HEK293 (cell line): ENCODE results near the gene NUDT3.
A peak's percentile ranks its signal among the peaks of the same experiment; 100 is the strongest.

Source experiments
- CTCF ChIA-PET: fragments of 350-600 bp; formaldehyde crosslinking; extraction: SDS; loops from one replicate; lab custom pipeline; 2021; ENCODE audit warnings: antibody characterized with exemption; lab: Yijun Ruan, JAX
- POLR2A ChIA-PET: fragments of 300-600 bp; formaldehyde crosslinking; extraction: SDS; loops from one replicate; lab custom pipeline; 2020; ENCODE audit warnings: antibody characterized with exemption, inconsistent platforms; lab: Yijun Ruan, JAX
- H3K27ac ChIP-seq: fragments of 200-500 bp; sonication (Bioruptor generic); 2 replicates; pipeline ENCODE4 v1.5.1; 2014; ENCODE audit warnings: low read depth, low read length, control low read depth, inconsistent platforms; ENCODE audit errors: extremely low read depth
- H3K36me3 ChIP-seq, 2 experiments: fragments of 200-500 bp in 1 of 2; sonication (Bioruptor generic) in 1 of 2; 1 replicate in 1 of 2; 2 replicates in 1 of 2; pipeline ENCODE4 v1.5.1; 2014 to 2017; ENCODE audit warnings: inconsistent platforms in 2 of 2, low read length in 2 of 2; ENCODE audit not compliant: control insufficient read depth in 2 of 2, insufficient read depth in 1 of 2
- H3K4me1 ChIP-seq: fragments of 200-500 bp; sonication (Bioruptor generic); 2 replicates; pipeline ENCODE4 v1.5.1; 2014; ENCODE audit warnings: mild to moderate bottlenecking, low read length, inconsistent platforms; ENCODE audit not compliant: control insufficient read depth, insufficient read depth
- H3K4me3 ChIP-seq: 2 replicates; pipeline ENCODE4 v1.5.1; 2011; ENCODE audit warnings: low read depth, mild to moderate bottlenecking, control low read depth, low read length, moderate library complexity
- H3K9me3 ChIP-seq: fragments of 200-500 bp; sonication (Bioruptor generic); 2 replicates; pipeline ENCODE4 v1.5.1; 2014; ENCODE audit warnings: low read depth, low read length, inconsistent platforms; ENCODE audit not compliant: control insufficient read depth, insufficient read depth
- FEZF1 ChIP-seq: fragments of 450-650 bp; formaldehyde crosslinking; IDR thresholded peaks from 2 replicates; pipeline ENCODE4 v1.5.1; 2016; ENCODE audit warnings: missing biosample characterization, missing genetic modification characterization
- GLIS1 ChIP-seq: fragments of 450-650 bp; formaldehyde crosslinking; IDR thresholded peaks from 2 replicates; pipeline ENCODE4 v1.5.1; 2016; ENCODE audit warnings: missing biosample characterization, missing genetic modification characterization
- GLIS2 ChIP-seq: fragments of 450-650 bp; formaldehyde crosslinking; IDR thresholded peaks from 2 replicates; pipeline ENCODE4 v1.5.1; 2016; ENCODE audit warnings: missing biosample characterization, missing genetic modification characterization
- SP2 ChIP-seq: fragments of 450-650 bp; formaldehyde crosslinking; IDR thresholded peaks from 2 replicates; pipeline ENCODE4 v1.5.1; 2016; ENCODE audit warnings: missing biosample characterization, missing genetic modification characterization
- SP7 ChIP-seq: fragments of 450-650 bp; formaldehyde crosslinking; IDR thresholded peaks from 2 replicates; pipeline ENCODE4 v1.5.1; 2016; ENCODE audit warnings: missing biosample characterization, missing genetic modification characterization
- TCF7L2 ChIP-seq: IDR thresholded peaks from 2 replicates; pipeline ENCODE4 v1.6.1; 2011; ENCODE audit warnings: low read depth, mild to moderate bottlenecking, inconsistent platforms, low read length, moderate library complexity, borderline replicate concordance
- YY1 ChIP-seq: fragments of 450-650 bp; formaldehyde crosslinking; IDR thresholded peaks from 2 replicates; pipeline ENCODE4 v1.5.1; 2018; ENCODE audit warnings: missing biosample characterization, missing genetic modification characterization
- ZBTB21 ChIP-seq: fragments of 450-650 bp; formaldehyde crosslinking; IDR thresholded peaks from 2 replicates; pipeline ENCODE4 v1.5.1; 2017; ENCODE audit warnings: missing biosample characterization, missing genetic modification characterization
- ZNF23 ChIP-seq: fragments of 450-650 bp; formaldehyde crosslinking; IDR thresholded peaks from 2 replicates; pipeline ENCODE4 v1.5.1; 2016; ENCODE audit warnings: missing biosample characterization, missing genetic modification characterization, borderline replicate concordance
- ZNF335 ChIP-seq: fragments of 450-650 bp; formaldehyde crosslinking; conservative IDR thresholded peaks from 2 replicates; pipeline ENCODE4 v1.5.1; 2016; ENCODE audit warnings: missing biosample characterization, missing genetic modification characterization
- ZNF391 ChIP-seq: fragments of 450-650 bp; formaldehyde crosslinking; IDR thresholded peaks from 2 replicates; pipeline ENCODE4 v1.5.1; 2016; ENCODE audit warnings: low read depth, missing biosample characterization, missing genetic modification characterization, borderline replicate concordance
- ZNF513 ChIP-seq: fragments of 450-650 bp; IDR thresholded peaks from 2 replicates; pipeline ENCODE4 v1.5.1; 2018; ENCODE audit warnings: missing biosample characterization, missing genetic modification characterization
- ZNF514 ChIP-seq: fragments of 450-650 bp; formaldehyde crosslinking; IDR thresholded peaks from 2 replicates; pipeline ENCODE4 v1.5.1; 2016; ENCODE audit warnings: missing biosample characterization, missing genetic modification characterization
- ZNF544 ChIP-seq: fragments of 450-650 bp; formaldehyde crosslinking; IDR thresholded peaks from 2 replicates; pipeline ENCODE4 v1.5.0; 2017; ENCODE audit warnings: missing biosample characterization, missing genetic modification characterization
- ZNF560 ChIP-seq: fragments of 450-650 bp; formaldehyde crosslinking; IDR thresholded peaks from 2 replicates; pipeline ENCODE4 v1.5.1; 2017; ENCODE audit warnings: missing biosample characterization, missing genetic modification characterization, borderline replicate concordance
- ZNF660 ChIP-seq: fragments of 450-650 bp; IDR thresholded peaks from 2 replicates; pipeline ENCODE4 v1.5.1; 2018; ENCODE audit warnings: missing biosample characterization, mild to moderate bottlenecking, missing genetic modification characterization
- ZNF677 ChIP-seq: fragments of 450-650 bp; IDR thresholded peaks from 2 replicates; pipeline ENCODE4 v1.5.0; 2018; ENCODE audit warnings: missing biosample characterization, mild to moderate bottlenecking, missing genetic modification characterization, moderate library complexity
- ZNF76 ChIP-seq: fragments of 450-650 bp; formaldehyde crosslinking; IDR thresholded peaks from 2 replicates; pipeline ENCODE4; 2016; ENCODE audit warnings: low read depth, missing biosample characterization, missing genetic modification characterization, borderline replicate concordance
- ZNF777 ChIP-seq: fragments of 450-650 bp; formaldehyde crosslinking; IDR thresholded peaks from 2 replicates; pipeline ENCODE4 v1.5.1; 2017; ENCODE audit warnings: missing biosample characterization, missing genetic modification characterization, borderline replicate concordance
- ZSCAN30 ChIP-seq: fragments of 450-650 bp; IDR thresholded peaks from 2 replicates; pipeline ENCODE4 v1.5.1; 2018; ENCODE audit warnings: missing biosample characterization, mild to moderate bottlenecking, missing genetic modification characterization, moderate library complexity

NUDT3 gene

GRCh38 chr6:34425498-34426410 lies 33.3 kb upstream of the NUDT3 start, which contains the start of gene RPS10 (continued):
- TF ChIP-seq ZNF391 (tag by site-specific recombination) (peak; percentile 60; the same call in 1 of the 2 replicates), ZNF560 (tag by site-specific recombination) (no peak), ZNF514 (tag by site-specific recombination) (no peak), ZSCAN30 (tag by site-specific recombination) (peak; percentile 63; the same call in 1 of the 2 replicates), ZBTB21 (tag by site-specific recombination) (peak; percentile 12; the same call in 1 of the 2 replicates), ZNF76 (peak; percentile 50; the same call in 1 of the 2 replicates), FEZF1 (tag by site-specific recombination) (no peak), SP7 (peak; percentile 62), GLIS2 (tag by site-specific recombination) (peak; percentile 94), ZNF660 (peak; percentile 84), ZNF544 (tag by site-specific recombination) (no peak), SP2 (tag by site-specific recombination) (peak; percentile 62), ZNF335 (tag by site-specific recombination) (peak; percentile 98), YY1 (tag by site-specific recombination) (0 out of 2 replicates have a peak, but pooled peaks have one; percentile 9), TCF7L2 (no peak), ZNF23 (tag by site-specific recombination) (no peak)
- TF ChIP-seq, all 188 proteins: peak for 43

- Histone ChIP-seq H3K36me3 (peaks cover 40 to 55% of the 10 kb centered on the region in 2 experiments), H3K27ac (peak overlapping the region; percentile 97), H3K9me3 (no peaks in the 10 kb centered on the region), H3K4me1 (peaks cover 2% of the 10 kb centered on the region; the same call in 1 of the 2 replicates), H3K4me3 (peak overlapping the region; percentile 58)
- TF ChIP-seq ZNF513 (tag by site-specific recombination) (0 out of 2 replicates have a peak, but pooled peaks have one; percentile 0), ZNF677 (tag by site-specific recombination) (0 out of 2 replicates have a peak, but pooled peaks have one; percentile 7), ZNF777 (tag by site-specific recombination) (no peak), SP2 (tag by site-specific recombination) (no peak), GLIS1 (tag by site-specific recombination) (no peak)
- CTCF ChIA-PET, result interaction anchor here (0.6 to 1.7 kb wide), 4 partner anchors 20 to 311 kb away, joined by 3 to 5 read pairs (median 3); no protein-coding TSS in a partner anchor
- POLR2A ChIA-PET, result interaction anchor here (1.4 to 4.7 kb wide), 9 partner anchors 10 to 834 kb away, joined by 3 to 75 read pairs (median 6); partner anchors contain the start of genes ILRUN, SNRPC and ZNF76
Observed at GRCh38 chr6:34425132-34425497, 32.6 kb upstream of the NUDT3 start.
